Activated naive CD8-positive, alpha-beta T cell treated with anti-CD3 and anti-CD28 coated beads, Interleukin-2, amount 10 ng/mL, durations not matched to agents 7 days and 5 days (primary cell): ENCODE measurements around the gene HOXB2. TPM values are rescaled to one million over a fixed set of nuclear protein-coding genes. Genes with fewer than 3 reads are reported as not detected.

Experiments used
- ATAC-seq: fragments of 150-1000 bp; cut with Tn5 transposase; one replicate; pipeline ENCODE4 v1.10.0; 2021; ENCODE audit warnings: low read depth, moderate library complexity
- POLR2A ChIA-PET: fragments of 350-600 bp; sonication (Branson Sonifier 250); formaldehyde crosslinking; loops from one replicate; lab custom pipeline; 2021; ENCODE audit warnings: antibody characterized with exemption; lab: Charles Lee
- DNase-seq: peaks from one replicate; pipeline ENCODE4 v3.0.0; 2021
- H3K27ac Mint-ChIP-seq: one replicate; pipeline ENCODE4 v1.8.0; 2022; ENCODE audit warnings: mild to moderate bottlenecking, mixed read lengths
- H3K27me3 Mint-ChIP-seq: one replicate; pipeline ENCODE4 v1.8.0; 2022; ENCODE audit warnings: mild to moderate bottlenecking, moderate library complexity, mixed read lengths
- H3K36me3 Mint-ChIP-seq: one replicate; pipeline ENCODE4 v1.8.0; 2021; ENCODE audit warnings: mild to moderate bottlenecking, mixed read lengths
- H3K4me1 Mint-ChIP-seq: one replicate; pipeline ENCODE4 v1.8.0; 2021; ENCODE audit warnings: mixed read lengths
- H3K4me3 Mint-ChIP-seq: one replicate; pipeline ENCODE4 v1.8.0; 2022; ENCODE audit warnings: mild to moderate bottlenecking, moderate library complexity, mixed read lengths
- H3K9me3 Mint-ChIP-seq: one replicate; pipeline ENCODE4 v1.8.0; 2021; ENCODE audit warnings: mixed read lengths
- total RNA-seq, 2 experiments: library from RNA; stranded (reverse); gene quantifications; one replicate each; pipeline ENCODE4 v1.2.3, GENCODE V29; 2021

The HOXB2 gene
- total RNA-seq, 2 experiments from 2014 or later = 19.5 to 20.0 TPM

- POLR2A ChIA-PET = no interaction called here
- Mint-ChIP-seq H3K4me1 (peaks cover 5% of the 10 kb centered on the region), H3K36me3 (peaks cover 2% of the 10 kb centered on the region), H3K27ac (no peak overlapping the region), H3K9me3 (no peaks in the 10 kb centered on the region), H3K4me3 (no peak overlapping the region), H3K27me3 (peaks cover 16% of the 10 kb centered on the region)
- ATAC-seq (no peak), DNase-seq (no peak)
Observed at GRCh38 chr17:48567646-48568354, 22.9 kb upstream of the HOXB2 start.

DNA sequence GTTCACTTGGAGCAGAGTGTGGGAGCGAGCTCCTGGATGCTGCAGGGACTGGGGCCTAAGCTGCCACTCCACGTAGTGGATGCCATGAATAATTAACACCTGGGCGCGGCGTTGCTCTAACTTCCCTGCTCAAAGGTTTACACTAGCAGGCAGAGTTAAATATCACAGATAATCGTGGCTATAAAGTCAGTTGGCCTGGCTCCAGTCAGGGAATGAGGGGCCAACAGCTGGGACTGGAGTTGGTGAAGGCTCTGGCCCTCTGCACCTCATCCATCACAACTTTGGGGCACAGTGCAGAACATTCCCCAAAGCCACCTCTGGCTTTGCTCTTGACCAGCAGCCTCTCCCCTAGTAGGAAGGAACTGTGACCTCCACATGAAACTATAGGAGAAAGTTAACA lies 22.3 kb upstream of the HOXB2 start:
- Mint-ChIP-seq H3K36me3 (peaks cover 2% of the 10 kb centered on the region), H3K4me1 (peaks cover 8% of the 10 kb centered on the region), H3K4me3 (no peak overlapping the region), H3K27ac (no peak overlapping the region), H3K27me3 (peaks cover 16% of the 10 kb centered on the region), H3K9me3 (no peaks in the 10 kb centered on the region)
- POLR2A ChIA-PET = no interaction called here
- DNase-seq = no peak
- ATAC-seq = no peak

DNA sequence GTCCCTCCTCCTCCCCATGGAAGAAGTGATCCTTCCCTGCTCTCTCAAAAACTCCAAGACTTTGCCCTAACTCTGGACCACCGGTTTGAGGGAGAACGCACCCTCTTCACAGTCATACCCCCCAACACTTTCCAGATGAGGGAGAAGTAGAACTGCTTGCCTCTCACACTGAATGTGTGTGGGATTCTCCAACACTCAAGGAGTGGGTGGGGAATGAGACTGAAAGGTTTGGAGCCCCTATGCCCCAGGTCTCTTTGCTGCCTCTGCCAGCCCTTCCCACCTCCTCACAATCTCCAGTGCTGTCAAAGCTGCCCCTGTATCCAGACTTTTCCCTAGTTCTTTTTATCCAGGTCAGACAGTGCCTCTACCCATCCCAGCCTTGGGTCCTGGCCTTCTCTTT lies 21.8 kb upstream of the HOXB2 start:
- peaks cover 4% of the 10 kb centered on the region for H3K36me3 Mint-ChIP-seq
- H3K4me3 Mint-ChIP-seq = no peak overlapping the region
- no peak for DNase-seq
- H3K27ac Mint-ChIP-seq = no peak overlapping the region
- POLR2A ChIA-PET = no interaction called here
- peaks cover 10% of the 10 kb centered on the region for H3K4me1 Mint-ChIP-seq
- H3K27me3 Mint-ChIP-seq = peaks cover 16% of the 10 kb centered on the region
- ATAC-seq = no peak
- no peaks in the 10 kb centered on the region for H3K9me3 Mint-ChIP-seq

- no peak overlapping the region for H3K4me3 Mint-ChIP-seq
- peaks cover 16% of the 10 kb centered on the region for H3K27me3 Mint-ChIP-seq
- peaks cover 16% of the 10 kb centered on the region for H3K4me1 Mint-ChIP-seq
- POLR2A ChIA-PET = no interaction called here
- H3K27ac Mint-ChIP-seq = no peak overlapping the region
- peaks cover 4% of the 10 kb centered on the region for H3K36me3 Mint-ChIP-seq
- no peak for DNase-seq
- ATAC-seq = no peak
- no peaks in the 10 kb centered on the region for H3K9me3 Mint-ChIP-seq
Observed at GRCh38 chr17:48565925-48566710, 21.2 kb upstream of the HOXB2 start.

- Mint-ChIP-seq H3K4me3 (peak overlapping the region; percentile 28), H3K9me3 (no peaks in the 10 kb centered on the region), H3K27ac (no peak overlapping the region), H3K4me1 (peaks cover 17% of the 10 kb centered on the region), H3K27me3 (peaks cover 16% of the 10 kb centered on the region), H3K36me3 (peaks cover 4% of the 10 kb centered on the region)
- POLR2A ChIA-PET = no interaction called here
- DNase-seq = no peak
- no peak for ATAC-seq
Observed at GRCh38 chr17:48565022-48565554, 20.2 kb upstream of the HOXB2 start.

DNA sequence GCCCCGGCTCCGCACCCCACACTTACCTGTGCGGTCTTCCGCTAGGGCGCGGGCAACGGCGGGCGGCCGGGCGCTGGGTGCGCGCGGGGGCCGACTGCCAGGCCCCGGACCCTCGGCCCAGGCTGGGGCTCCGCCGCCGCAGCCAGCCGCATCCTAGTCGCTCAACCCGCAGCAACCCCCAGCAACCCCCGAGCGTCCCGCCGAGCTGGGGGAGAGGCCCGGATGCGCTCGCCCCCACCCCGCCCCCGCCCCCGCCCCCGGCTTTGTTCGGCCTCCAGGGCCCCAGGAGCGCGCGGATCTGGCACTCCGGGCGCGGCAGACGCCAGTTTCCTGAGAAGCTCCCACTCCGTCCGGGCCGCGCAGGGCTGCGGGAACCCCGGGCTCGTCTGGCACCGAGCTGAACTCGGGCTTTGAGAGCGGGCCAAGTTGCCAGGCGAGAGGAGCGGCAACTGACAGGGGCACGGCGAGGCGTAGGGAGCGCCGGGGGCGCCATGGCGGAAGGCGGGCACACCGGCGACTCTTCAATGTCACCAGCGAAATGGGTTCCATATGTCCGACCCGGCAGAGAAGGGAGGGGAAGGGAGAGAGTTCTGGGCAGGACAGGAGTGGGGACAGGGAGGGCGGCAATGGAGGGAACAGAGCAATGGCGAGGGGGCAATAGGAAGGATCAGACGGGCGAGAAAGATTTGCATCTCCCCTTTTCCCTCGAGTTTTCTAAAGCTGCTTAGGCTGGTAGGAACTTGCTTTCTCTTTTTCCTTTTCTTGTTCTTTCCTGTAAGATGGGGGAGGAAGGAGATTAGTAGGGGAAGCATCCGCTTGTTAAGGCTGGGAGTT lies 19.5 kb upstream of the HOXB2 start:
- DNase-seq = no peak
- H3K4me1 Mint-ChIP-seq = peaks cover 17% of the 10 kb centered on the region
- H3K4me3 Mint-ChIP-seq = peak overlapping the region; percentile 28
- no peaks in the 10 kb centered on the region for H3K9me3 Mint-ChIP-seq
- peak; percentile 15 for ATAC-seq
- peaks cover 16% of the 10 kb centered on the region for H3K27me3 Mint-ChIP-seq
- H3K36me3 Mint-ChIP-seq = peaks cover 4% of the 10 kb centered on the region
- POLR2A ChIA-PET = no interaction called here
- no peak overlapping the region for H3K27ac Mint-ChIP-seq

DNA sequence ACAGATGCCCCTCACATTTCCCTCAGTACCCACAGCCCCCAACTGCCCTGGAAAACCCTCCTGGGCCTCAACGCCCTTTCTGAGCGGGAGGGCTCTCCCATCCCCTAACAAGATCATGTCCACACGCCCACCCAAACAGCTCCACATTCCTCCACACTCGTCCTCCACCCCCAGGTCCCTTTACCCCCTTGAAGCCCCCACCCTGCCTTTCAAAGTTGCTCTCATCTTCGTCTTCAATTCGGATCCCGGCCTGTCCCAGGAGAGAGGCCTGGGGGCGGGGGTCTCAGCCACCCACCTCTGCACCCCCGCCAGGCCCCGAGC lies 18.9 kb upstream of the HOXB2 start:
- no peak overlapping the region for H3K27ac Mint-ChIP-seq
- POLR2A ChIA-PET = no interaction called here
- peaks cover 13% of the 10 kb centered on the region for H3K27me3 Mint-ChIP-seq
- DNase-seq (no peak), ATAC-seq (no peak)
- H3K36me3 Mint-ChIP-seq = peaks cover 2% of the 10 kb centered on the region
- peaks cover 17% of the 10 kb centered on the region for H3K4me1 Mint-ChIP-seq
- no peaks in the 10 kb centered on the region for H3K9me3 Mint-ChIP-seq
- no peak overlapping the region for H3K4me3 Mint-ChIP-seq

GRCh38 chr17:48563385-48563838 lies 18.5 kb upstream of the HOXB2 start:
- H3K36me3 Mint-ChIP-seq = peaks cover 2% of the 10 kb centered on the region
- DNase-seq = no peak
- H3K27me3 Mint-ChIP-seq = peaks cover 16% of the 10 kb centered on the region
- ATAC-seq = no peak
- no peaks in the 10 kb centered on the region for H3K9me3 Mint-ChIP-seq
- no peak overlapping the region for H3K27ac Mint-ChIP-seq
- H3K4me1 Mint-ChIP-seq = peaks cover 14% of the 10 kb centered on the region
- POLR2A ChIA-PET = no interaction called here
- no peak overlapping the region for H3K4me3 Mint-ChIP-seq

DNA sequence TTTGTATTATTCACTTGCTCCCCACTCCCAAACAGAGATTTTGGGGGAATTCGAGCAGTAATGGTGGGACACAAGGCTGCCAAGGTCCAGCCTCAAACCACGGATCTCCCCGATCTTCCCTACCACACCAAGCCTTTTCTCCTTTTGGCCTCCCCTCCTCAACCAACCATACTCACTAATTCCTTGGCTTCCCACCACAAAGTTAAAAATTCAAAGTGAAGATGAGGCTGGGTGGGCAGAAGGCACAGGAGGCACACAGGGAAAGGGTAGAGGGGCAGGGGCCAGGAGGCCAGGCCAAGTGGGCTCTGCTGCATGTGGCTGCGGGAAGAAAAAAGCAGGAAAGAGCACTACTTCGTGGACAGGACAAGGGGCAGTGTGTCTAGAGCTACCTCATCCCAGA lies 18.0 kb upstream of the HOXB2 start:
- H3K4me1 Mint-ChIP-seq = peaks cover 12% of the 10 kb centered on the region
- no peak overlapping the region for H3K4me3 Mint-ChIP-seq
- DNase-seq (no peak), ATAC-seq (no peak)
- POLR2A ChIA-PET = no interaction called here
- no peak overlapping the region for H3K27ac Mint-ChIP-seq
- peaks cover 17% of the 10 kb centered on the region for H3K27me3 Mint-ChIP-seq
- H3K36me3 Mint-ChIP-seq = peaks cover 2% of the 10 kb centered on the region
- no peaks in the 10 kb centered on the region for H3K9me3 Mint-ChIP-seq

DNA sequence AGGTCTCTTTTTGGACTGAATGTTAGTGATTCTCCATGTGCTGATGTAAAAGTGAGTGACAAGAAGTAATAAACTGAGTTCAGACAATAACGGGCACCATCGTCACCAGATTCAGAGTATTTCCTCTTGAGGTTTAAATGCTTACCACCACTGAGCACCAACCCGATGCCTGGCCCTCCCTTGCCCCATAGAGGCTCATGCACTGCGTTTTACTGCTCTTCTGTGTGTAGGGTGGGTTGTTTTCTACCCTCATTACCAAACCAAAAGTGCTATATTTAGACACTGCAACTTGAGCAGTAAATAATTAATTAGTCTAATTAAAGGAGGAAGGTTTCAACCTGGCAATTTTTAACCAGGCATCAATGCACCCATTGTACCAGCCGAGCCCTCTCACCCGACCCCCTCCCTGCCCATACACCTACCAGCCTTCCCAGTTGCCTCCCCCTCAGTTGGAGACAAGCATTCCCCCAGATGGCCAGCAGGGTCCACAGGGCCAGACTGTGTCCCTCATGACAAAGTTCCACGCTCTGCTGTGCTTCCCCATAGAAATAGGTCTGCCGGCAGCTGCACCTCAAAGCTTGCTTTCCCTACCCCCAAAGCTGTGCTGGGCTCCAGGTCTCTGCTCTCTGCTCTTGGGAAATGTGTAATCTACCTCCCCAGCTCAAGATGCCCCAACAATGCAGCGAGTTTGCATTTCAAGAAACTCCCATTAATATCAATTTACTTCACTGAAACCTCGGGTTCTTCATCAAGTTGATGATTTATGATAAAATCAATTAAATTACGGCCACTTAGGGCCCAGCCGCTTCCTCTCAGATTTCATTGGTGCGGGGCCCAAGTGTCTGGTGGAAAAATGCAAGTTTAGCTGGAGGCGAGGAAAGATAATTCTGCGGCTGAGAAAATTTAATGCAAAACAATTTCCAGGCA lies 17.2 kb upstream of the HOXB2 start:
- DNase-seq = no peak
- Mint-ChIP-seq H3K36me3 (peaks cover 2% of the 10 kb centered on the region), H3K9me3 (no peaks in the 10 kb centered on the region), H3K4me3 (no peak overlapping the region), H3K4me1 (peaks cover 12% of the 10 kb centered on the region), H3K27me3 (peaks cover 17% of the 10 kb centered on the region), H3K27ac (peak overlapping the region; percentile 31)
- peak; percentile 50 for ATAC-seq
- POLR2A ChIA-PET = no interaction called here

- H3K36me3 Mint-ChIP-seq = peaks cover 2% of the 10 kb centered on the region
- POLR2A ChIA-PET = no interaction called here
- DNase-seq (no peak), ATAC-seq (no peak)
- H3K4me3 Mint-ChIP-seq = no peak overlapping the region
- H3K9me3 Mint-ChIP-seq = no peaks in the 10 kb centered on the region
- no peak overlapping the region for H3K27ac Mint-ChIP-seq
- H3K27me3 Mint-ChIP-seq = peaks cover 27% of the 10 kb centered on the region
- H3K4me1 Mint-ChIP-seq = peaks cover 23% of the 10 kb centered on the region
Observed at GRCh38 chr17:48559840-48560817, 15.2 kb upstream of the HOXB2 start.
